Heart right ventricle (tissue), 16 donors: ENCODE measurements around the gene WDR81. TPM values are rescaled to one million over a fixed set of nuclear protein-coding genes. Genes with fewer than 3 reads are reported as not detected.

Source experiments
- ATAC-seq, 8 donors: fragments of 200-7000 bp; cut with Tn5 transposase; one replicate each; pipeline ENCODE4 v1.9.1; 2020; ENCODE audit warnings: mild to moderate bottlenecking in 8 of 8, moderate library complexity in 8 of 8, moderate number of reproducible peaks in 1 of 8
- DNase-seq, 2 donors: peaks; one replicate each; pipeline ENCODE4 v3.0.0-alpha.2; 2020
- H3K27ac ChIP-seq, 10 donors: fragments of 200-600 bp; sonication (generic) in 2 of 10; one replicate each; pipeline versions ENCODE4 v1.5.0 to v1.8.0; 2020 to 2022; ENCODE audit warnings: mild to moderate bottlenecking in 3 of 10
- H3K27me3 ChIP-seq, 7 donors: fragments of 200-600 bp; one replicate each; pipeline ENCODE4 v1.8.0; 2021 to 2022; ENCODE audit warnings: mild to moderate bottlenecking in 2 of 7
- H3K36me3 ChIP-seq, 9 donors: fragments of 200-600 bp; sonication (generic) in 1 of 9; one replicate each; pipeline versions ENCODE4 v1.5.0 to v1.8.0; 2020 to 2022; ENCODE audit warnings: mild to moderate bottlenecking in 2 of 9
- H3K4me1 ChIP-seq, 9 donors: fragments of 200-600 bp; sonication (generic) in 1 of 9; one replicate each; pipeline versions ENCODE4 v1.5.0 to v1.8.0; 2020 to 2022; ENCODE audit warnings: mild to moderate bottlenecking in 4 of 9
- H3K4me3 ChIP-seq, 10 donors: fragments of 200-600 bp; sonication (generic) in 2 of 10; one replicate each; pipeline versions ENCODE4 v1.5.0 to v1.8.0; 2020 to 2022; ENCODE audit warnings: mild to moderate bottlenecking in 7 of 10, moderate library complexity in 2 of 10
- H3K9me3 ChIP-seq, 11 donors: fragments of 200-600 bp in 10 of 11; sonication (generic) in 2 of 11; one replicate each; pipeline versions ENCODE4 v1.5.0 to v1.8.0; 2013 to 2022; ENCODE audit warnings: mild to moderate bottlenecking in 2 of 11, control low read depth in 1 of 11, moderate library complexity in 1 of 11
- CTCF ChIP-seq, 9 donors: fragments of 200-600 bp; sonication (generic) in 2 of 9; IDR thresholded peaks; one replicate each; pipeline versions ENCODE4 v1.5.0 to v1.8.0; 2021 to 2022; ENCODE audit warnings: antibody characterized with exemption in 9 of 9, mild to moderate bottlenecking in 5 of 9, moderate library complexity in 1 of 9
- WGBS, 2 donors: extraction: QIAGEN DNeasy Blood & Tissue Kit; methylation state at CpG; one replicate each; pipeline ENCODE4 v1.1.7; 2013; ENCODE audit warnings: inconsistent platforms in 1 of 2; 5-methylcytosine and 5-hydroxymethylcytosine counted together
- intact Hi-C, 10 donors: fragments of 100-400 bp; cut with DNase I; formaldehyde crosslinking; loops; one replicate each; pipeline versions ENCODE4 v1.11.1 to v1.14.2; 2022
- polyA plus RNA-seq, 2 donors: library from polyadenylated mRNA; stranded (reverse); fragments of 200-250 nt; gene quantifications; one replicate each; pipeline ENCODE4 v1.2.3, GENCODE V29; 2013
- total RNA-seq, 10 donors: library from RNA; stranded (reverse); fragmentation: NEBNext Ultra II Directional in 3 of 10; extraction: Animal tissue kit (Norgen Biotek cat#: 25700) in 3 of 10; gene quantifications; one replicate each; pipeline versions ENCODE4 v1.2.1 to v1.2.4, GENCODE V29; 2021 to 2023
- donor health status: Arrhythmogenic right ventricular cardiomyopathy.
- donor health status: ischemic (EF 13 %, LVEDD 7.1; RV severe dilation, severe dysfunction).
- donor health status: healthy with polysubstance abuse.
- donor health status: DM: no; HTN: yes; CAD: no.
- donor health status: DM: no; HTN: no; CAD: no.
- donor health status: ischemic (EF 25% LVEDD 6.9; RV normal size, moderate dysfunction).
- donor health status: ischemic (EF 25% LVEDD 5.7; RV mildly dilated, moderate dysfunction).
- donor health status: healthy.
- donor health status: DM: yes; HTN: yes; CAD: no.
- donor health status: Ischemic cardiomyopathy.
- donor health status: ischemic (EF 35%, LVEDD 5.7; RV mildly dilated, moderate dysfunction).
- donor health status: nonischemic (EF 11% LVEDD 7.7; RV severe dilation, severe dysfunction).
- donor health status: DM: yes; HTN: yes; CAD: no.
- donor health status: PGD.
- donor health status: ischemic (EF 29% LVEDD 5.4; RV normal size, mild dysfunction).
- donor health status: nonischemic (EF 23%, LVEDD 6.1; RV moderate dilation, normal function).

The WDR81 gene
- total and polyA plus RNA-seq, 12 donors, result 7.7 to 16.9 (median 9.2) TPM

GRCh38 chr17:1744551-1745512 is 20.3 kb downstream of the WDR81 start:
- Histone ChIP-seq H3K36me3 (no peaks in the 10 kb centered on the region), H3K27me3 (no peaks in the 10 kb centered on the region), H3K4me1 (peaks cover 0 to 9% (median 0%) of the 10 kb centered on the region in 9 donors), H3K4me3 (no peak overlapping the region), H3K27ac (peak overlapping the region in 5 of 10 donors; percentile 20 to 44 (median 30)), H3K9me3 (no peaks in the 10 kb centered on the region)
- intact Hi-C loops, result no loop called here
- no peak for DNase-seq
- no peak for TF ChIP-seq CTCF (IDR thresholded peaks at IDR 0.05)
- ATAC-seq, result peak in 4 of 8 donors; percentile 3 to 57 (median 20)
- 75 to 79% methylated on average over 28 to 29 of the region's 29 CpGs for WGBS, 2 donors

GRCh38 chr17:1745513-1746020 is 21.1 kb downstream of the WDR81 start:
- Histone ChIP-seq H3K4me3 (no peak overlapping the region), H3K27ac (no peak overlapping the region), H3K36me3 (no peaks in the 10 kb centered on the region), H3K9me3 (no peaks in the 10 kb centered on the region), H3K27me3 (no peaks in the 10 kb centered on the region), H3K4me1 (peaks cover 0 to 9% (median 0%) of the 10 kb centered on the region in 9 donors)
- ATAC-seq, result peak in 1 of 8 donors; percentile 9
- DNase-seq, result no peak
- intact Hi-C loops, result no loop called here
- 93 to 95% methylated on average over 12 of the region's 12 CpGs for WGBS, 2 donors
- no peak for TF ChIP-seq CTCF (IDR thresholded peaks at IDR 0.05)

GRCh38 chr17:1746975-1747543 is 22.6 kb downstream of the WDR81 start:
- H3K36me3 ChIP-seq, result no peaks in the 10 kb centered on the region
- 76 to 78% methylated on average over 22 of the region's 22 CpGs for WGBS, 2 donors
- DNase-seq (no peak), ATAC-seq (peak in 7 of 8 donors; percentile 48 to 88 (median 85))
- peak overlapping the region in 6 of 10 donors; percentile 11 to 73 (median 61) for H3K27ac ChIP-seq
- intact Hi-C loops, result no loop called here
- H3K27me3 ChIP-seq, result no peaks in the 10 kb centered on the region
- TF ChIP-seq CTCF (IDR thresholded peaks at IDR 0.05), result no peak
- peaks cover 0 to 12% (median 0%) of the 10 kb centered on the region in 9 donors for H3K4me1 ChIP-seq
- H3K9me3 ChIP-seq, result no peaks in the 10 kb centered on the region
- H3K4me3 ChIP-seq, result no peak overlapping the region

GRCh38 chr17:1750628-1751027 is 26.1 kb downstream of the WDR81 start:
- DNase-seq, result no peak
- no peaks in the 10 kb centered on the region for H3K27me3 ChIP-seq
- no peaks in the 10 kb centered on the region for H3K36me3 ChIP-seq
- intact Hi-C loops, result loop anchor here in 1 of 10 donors (10.0 kb wide), 1 partner anchor 1344 kb away; no protein-coding TSS in a partner anchor
- ATAC-seq, result no peak
- H3K9me3 ChIP-seq, result no peaks in the 10 kb centered on the region
- H3K4me3 ChIP-seq, result no peak overlapping the region
- TF ChIP-seq CTCF (IDR thresholded peaks at IDR 0.05), result no peak
- no peak overlapping the region for H3K27ac ChIP-seq
- H3K4me1 ChIP-seq, result peaks cover 0 to 34% (median 0%) of the 10 kb centered on the region in 9 donors
- WGBS, 2 donors, result 80 to 82% methylated on average over 9 of the region's 9 CpGs
